ENCODE measurements around the gene IDH3G.
"Not testable (repeated sequence)": the region's sequence is repeated elsewhere in the genome, so short reads cannot be mapped to it uniquely, and the experiment has no call there.

The IDH3G gene

GRCh38 chrX:153818571-153819383, 24.6 kb upstream of the IDH3G start:
- Histone ChIP-seq H3K4me3 (ENCODE audit: low read depth, low read length) (peak overlapping the region; percentile 35), H3K36me3 (replicated peaks) (no peaks in the 10 kb centered on the region), H3K27me3 (replicated peaks) (no peaks in the 10 kb centered on the region), H3K27ac (no peak overlapping the region)
- no peak for TF ChIP-seq CTCF (IDR thresholded peaks at IDR 0.05; ENCODE audit: low read depth, low read length, missing control alignments)
- no peak for DNase-seq
- in situ Hi-C loops (cut with HindIII; ENCODE audit: low pct_ligation_motif_present, low sequenced_read_pairs): no loop called here

- H3K4me3 ChIP-seq (ENCODE audit: low read depth, low read length); H3K27ac ChIP-seq; H3K36me3 ChIP-seq (replicated peaks); in situ Hi-C loops (cut with HindIII; ENCODE audit: low pct_ligation_motif_present, low sequenced_read_pairs); H3K27me3 ChIP-seq (replicated peaks); DNase-seq: not testable (repeated sequence)
These were observed 23.9 kb upstream of the IDH3G start for GRCh38 chrX:153818064-153818463.

- H3K36me3 ChIP-seq (replicated peaks): no peaks in the 10 kb centered on the region
- no peak for TF ChIP-seq CTCF (IDR thresholded peaks at IDR 0.05; ENCODE audit: low read depth, low read length, missing control alignments)
- H3K27ac ChIP-seq: no peak overlapping the region
- H3K27me3 ChIP-seq (replicated peaks): no peaks in the 10 kb centered on the region
- in situ Hi-C loops (cut with HindIII; ENCODE audit: low pct_ligation_motif_present, low sequenced_read_pairs): no loop called here
- H3K4me3 ChIP-seq (ENCODE audit: low read depth, low read length): no peak overlapping the region
- DNase-seq: no peak
These were observed 22.9 kb upstream of the IDH3G start for GRCh38 chrX:153816831-153817690.

GRCh38 chrX:153814591-153815315, 20.6 kb upstream of the IDH3G start:
- Histone ChIP-seq H3K36me3 (replicated peaks) (no peaks in the 10 kb centered on the region), H3K27ac (no peak overlapping the region), H3K4me3 (ENCODE audit: low read depth, low read length) (no peak overlapping the region), H3K27me3 (replicated peaks) (no peaks in the 10 kb centered on the region)
- in situ Hi-C loops (cut with HindIII; ENCODE audit: low pct_ligation_motif_present, low sequenced_read_pairs): no loop called here
- no peak for TF ChIP-seq CTCF (IDR thresholded peaks at IDR 0.05; ENCODE audit: low read depth, low read length, missing control alignments)
- DNase-seq: no peak

GRCh38 chrX:153813161-153813560, 19.0 kb upstream of the IDH3G start:
- TF ChIP-seq CTCF (IDR thresholded peaks at IDR 0.05; ENCODE audit: low read depth, low read length, missing control alignments): no peak
- DNase-seq: no peak
- Histone ChIP-seq H3K4me3 (ENCODE audit: low read depth, low read length) (no peak overlapping the region), H3K27ac (no peak overlapping the region), H3K27me3 (replicated peaks) (no peaks in the 10 kb centered on the region), H3K36me3 (replicated peaks) (no peaks in the 10 kb centered on the region)
- in situ Hi-C loops (cut with HindIII; ENCODE audit: low pct_ligation_motif_present, low sequenced_read_pairs): no loop called here

GRCh38 chrX:153812220-153812619, 18.0 kb upstream of the IDH3G start:
- Histone ChIP-seq H3K27me3 (replicated peaks) (no peaks in the 10 kb centered on the region), H3K36me3 (replicated peaks) (no peaks in the 10 kb centered on the region), H3K27ac (no peak overlapping the region), H3K4me3 (ENCODE audit: low read depth, low read length) (no peak overlapping the region)
- no peak for TF ChIP-seq CTCF (IDR thresholded peaks at IDR 0.05; ENCODE audit: low read depth, low read length, missing control alignments)
- in situ Hi-C loops (cut with HindIII; ENCODE audit: low pct_ligation_motif_present, low sequenced_read_pairs): no loop called here
- DNase-seq: no peak

All from brain microvascular endothelial cell (primary cell).